Activated naive CD4-positive, alpha-beta T cell treated with anti-CD3 and anti-CD28 coated beads, Interleukin-2, amount 50 U/mL, for 16 hours (primary cell): ENCODE results near the gene OR14A2.
"Not testable (repeated sequence)": the region's sequence is repeated elsewhere in the genome, so short reads cannot be mapped to it uniquely, and the experiment has no call there.

Experiments used
- DNase-seq: peaks from one replicate; pipeline ENCODE4 v3.0.0-alpha.2; 2020

OR14A2 gene

GRCh38 chr1:247748041-247748440 is at the start of gene OR14A2:
Gene OR14A2, minus strand, starts transcription at chr1:247748141.
- DNase-seq = no peak

- DNase-seq = no peak
Observed at GRCh38 chr1:247797518-247797917, 49.6 kb upstream of the OR14A2 start.

GRCh38 chr1:247769603-247770002 is 21.7 kb upstream of the OR14A2 start:
- DNase-seq = no peak

GRCh38 chr1:247760456-247760855 is 12.5 kb upstream of the OR14A2 start, which contains the start of gene OR1C1:
Gene OR1C1, minus strand, starts transcription at chr1:247760556. Its CDS starts 2,150 bp downstream, at chr1:247758406.
- DNase-seq = no peak

GRCh38 chr1:247754311-247754710 is 6.4 kb upstream of the OR14A2 start:
- DNase-seq = not testable (repeated sequence)

GRCh38 chr1:247749870-247750269 is 1.9 kb upstream of the OR14A2 start:
- no peak for DNase-seq

- no peak for DNase-seq
Observed at GRCh38 chr1:247747616-247748015, 325 bp downstream of the OR14A2 start.

- DNase-seq = no peak
Observed at GRCh38 chr1:247746391-247746935, 1.5 kb downstream of the OR14A2 start.

- DNase-seq = not testable (repeated sequence)
Observed at GRCh38 chr1:247742215-247742760, 5.7 kb downstream of the OR14A2 start.

GRCh38 chr1:247741756-247742155 is 6.2 kb downstream of the OR14A2 start:
- DNase-seq = no peak

- no peak for DNase-seq
Observed at GRCh38 chr1:247740721-247741120, 7.2 kb downstream of the OR14A2 start.

GRCh38 chr1:247738315-247738714 is 9.6 kb downstream of the OR14A2 start, which contains the start of gene OR14K1:
Gene OR14K1, plus strand, starts transcription at chr1:247738615. Its CDS starts 0 bp downstream, at chr1:247738615.
- no peak for DNase-seq

- DNase-seq = no peak
Observed at GRCh38 chr1:247721222-247721621, 26.7 kb downstream of the OR14A2 start.

GRCh38 chr1:247716546-247716945 is 31.4 kb downstream of the OR14A2 start, which contains the start of gene OR6F1:
Gene OR6F1, minus strand, starts transcription at chr1:247716646. Its CDS starts 3,891 bp downstream, at chr1:247712755.
- DNase-seq = no peak

GRCh38 chr1:247713753-247714152 is 34.2 kb downstream of the OR14A2 start:
- no peak for DNase-seq

GRCh38 chr1:247710681-247711080 is 37.3 kb downstream of the OR14A2 start:
- not testable (repeated sequence) for DNase-seq

GRCh38 chr1:247701338-247701737 is 46.6 kb downstream of the OR14A2 start:
- DNase-seq = no peak

- peak; percentile 23 for DNase-seq
Observed at GRCh38 chr1:247681288-247681897, 66.5 kb downstream of the OR14A2 start.

GRCh38 chr1:247680171-247680570 is 67.8 kb downstream of the OR14A2 start:
- DNase-seq = no peak

GRCh38 chr1:247679639-247680038 is 68.3 kb downstream of the OR14A2 start, which contains the start of gene OR13G1:
Gene OR13G1, minus strand, starts transcription at chr1:247679739. Its CDS starts 6,698 bp downstream, at chr1:247673041.
- no peak for DNase-seq
